MM.1S (cell line): ENCODE data around the gene CNTNAP2.
"Not testable (repeated sequence)": the region's sequence is repeated elsewhere in the genome, so short reads cannot be mapped to it uniquely, and the experiment has no call there.

Experiments used
- DNase-seq: peaks from one replicate; pipeline ENCODE4 v3.0.0-alpha.2; 2015
- H2AFZ ChIP-seq: fragments of 300-600 bp; sonication (generic); 2 replicates; pipeline ENCODE4 v1.6.0; 2016; ENCODE audit warnings: antibody characterized with exemption, low read length
- H3F3A ChIP-seq: fragments of 300-600 bp; sonication (generic); 2 replicates; pipeline ENCODE4 v1.6.1; 2016; ENCODE audit warnings: mild to moderate bottlenecking, antibody characterized with exemption, low read length, moderate library complexity, mixed read lengths; ENCODE audit not compliant: insufficient read depth
- H3K27ac ChIP-seq: fragments of 300-600 bp; sonication (generic); 2 replicates; pipeline ENCODE4 v1.5.1; 2016; ENCODE audit warnings: mild to moderate bottlenecking, low read length
- H3K27me3 ChIP-seq: fragments of 300-600 bp; sonication (generic); replicated peaks from 2 replicates; pipeline ENCODE4 v1.6.0; 2016; ENCODE audit warnings: low read length; ENCODE audit not compliant: insufficient read depth
- H3K36me3 ChIP-seq: fragments of 300-600 bp; sonication (generic); replicated peaks from 2 replicates; pipeline ENCODE4 v1.6.1; 2016; ENCODE audit warnings: mild to moderate bottlenecking, low read length, mixed read lengths; ENCODE audit not compliant: insufficient read depth
- H3K4me1 ChIP-seq: fragments of 300-600 bp; sonication (generic); 2 replicates; pipeline ENCODE4 v1.6.1; 2016; ENCODE audit warnings: low read length, mixed read lengths
- H3K4me2 ChIP-seq: fragments of 300-600 bp; sonication (generic); 2 replicates; pipeline ENCODE4 v1.6.0; 2016; ENCODE audit warnings: low read depth, low read length
- H3K4me3 ChIP-seq: fragments of 300-600 bp; sonication (generic); 2 replicates; pipeline ENCODE4 v1.5.1; 2016; ENCODE audit warnings: low read length, mixed read lengths
- H3K79me2 ChIP-seq: fragments of 300-600 bp; sonication (generic); 2 replicates; pipeline ENCODE4 v1.6.1; 2016; ENCODE audit warnings: mixed run types, low read length, mixed read lengths
- H3K9ac ChIP-seq: fragments of 300-600 bp; sonication (generic); 2 replicates; pipeline ENCODE4 v1.6.1; 2016; ENCODE audit warnings: low read length, mixed read lengths
- H3K9me2 ChIP-seq: fragments of 300-600 bp; sonication (generic); replicated peaks from 2 replicates; pipeline ENCODE4 v1.6.1; 2016; ENCODE audit warnings: mild to moderate bottlenecking, low read length, mixed read lengths; ENCODE audit not compliant: insufficient read depth
- H3K9me3 ChIP-seq: fragments of 300-600 bp; sonication (generic); replicated peaks from 2 replicates; pipeline ENCODE4 v1.6.1; 2016; ENCODE audit warnings: mild to moderate bottlenecking, low read length, mixed read lengths; ENCODE audit not compliant: insufficient read depth
- H4K20me1 ChIP-seq: fragments of 300-600 bp; sonication (generic); 2 replicates; pipeline ENCODE4 v1.6.1; 2016; ENCODE audit warnings: mild to moderate bottlenecking, low read length, moderate library complexity, mixed read lengths; ENCODE audit not compliant: insufficient read depth
- CTCF ChIP-seq: fragments of 300-600 bp; sonication (generic); IDR thresholded peaks from 2 replicates; pipeline ENCODE4 v1.5.1; 2016; ENCODE audit warnings: antibody characterized with exemption, low read length, mixed read lengths
- EZH2 ChIP-seq: fragments of 300-600 bp; sonication (generic); optimal IDR thresholded peaks from 2 replicates; pipeline ENCODE3; 2017; ENCODE audit warnings: low read depth, mild to moderate bottlenecking, antibody characterized with exemption, low read length, mixed read lengths
- EZH2phosphoT487 ChIP-seq: fragments of 300-600 bp; sonication (generic); IDR thresholded peaks from 2 replicates; pipeline ENCODE4 v1.6.1; 2018; ENCODE audit warnings: antibody characterized with exemption, low read length

CNTNAP2 gene

DNA sequence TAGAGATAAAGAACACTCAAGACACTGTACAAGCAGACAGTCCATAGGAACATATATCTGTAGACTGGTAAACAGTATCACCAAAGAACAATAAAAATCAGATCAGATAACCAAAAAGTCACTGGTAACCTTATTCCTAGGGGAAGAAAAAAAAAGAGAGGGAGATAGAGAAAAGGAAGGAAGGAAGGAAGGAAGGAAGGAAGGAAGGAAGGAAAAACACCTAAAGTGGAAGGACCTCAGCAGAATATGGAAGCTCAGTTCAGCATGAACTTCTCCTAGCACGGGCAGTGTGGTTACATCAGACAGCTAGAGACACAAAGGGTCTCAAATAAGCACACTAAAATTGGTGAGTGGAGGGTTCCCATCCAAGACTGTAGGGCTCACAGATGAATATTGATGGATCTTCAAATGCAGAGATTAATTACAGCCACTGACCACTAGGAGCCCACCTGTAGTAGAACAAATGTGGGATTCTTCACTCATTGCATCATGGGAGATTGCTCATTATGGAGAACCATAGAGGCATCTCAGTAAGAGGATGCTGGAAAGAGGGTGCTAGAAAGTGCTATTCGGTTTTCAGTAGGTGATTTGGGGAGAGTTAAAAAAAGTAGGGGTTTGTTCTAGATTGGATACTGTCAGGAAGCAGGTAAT, 2180.5 kb downstream of the CNTNAP2 start:
- H3K36me3 ChIP-seq = no peaks in the 10 kb centered on the region
- no peak overlapping the region for H3K9ac ChIP-seq
- H4K20me1 ChIP-seq = no peaks in the 10 kb centered on the region
- H3K79me2 ChIP-seq = no peaks in the 10 kb centered on the region
- no peaks in the 10 kb centered on the region for H3K27me3 ChIP-seq
- no peak for DNase-seq
- H3F3A ChIP-seq = no peaks in the 10 kb centered on the region
- H3K9me3 ChIP-seq = no peaks in the 10 kb centered on the region
- no peak overlapping the region for H3K4me3 ChIP-seq
- no peak overlapping the region for H2AFZ ChIP-seq
- no peaks in the 10 kb centered on the region for H3K9me2 ChIP-seq
- no peaks in the 10 kb centered on the region for H3K4me1 ChIP-seq
- no peak overlapping the region for H3K4me2 ChIP-seq
- no peak overlapping the region for H3K27ac ChIP-seq
- TF ChIP-seq CTCF (peak; percentile 29), EZH2phosphoT487 (no peak), EZH2 (no peak)

DNA sequence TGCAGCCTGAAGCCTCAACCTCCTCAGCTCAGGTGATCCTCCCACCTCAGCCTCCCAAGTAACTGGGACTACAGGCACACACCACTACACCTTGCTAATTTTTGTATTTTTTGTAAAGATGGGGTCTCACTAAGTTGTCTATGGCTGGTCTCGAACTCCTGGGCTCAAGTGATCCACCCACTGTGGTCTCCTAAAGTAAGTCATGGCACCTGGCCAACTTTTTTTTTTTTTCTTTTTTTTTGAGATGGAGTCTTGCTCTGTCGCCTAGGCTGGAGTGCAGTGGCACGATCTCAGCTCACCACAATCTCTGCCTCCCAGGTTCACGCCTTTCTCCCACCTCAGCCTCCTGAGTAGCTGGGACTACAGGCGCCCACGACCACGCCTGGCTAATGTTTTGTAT, 2182.2 kb downstream of the CNTNAP2 start:
- H3F3A ChIP-seq, H3K9ac ChIP-seq, H3K79me2 ChIP-seq, H3K4me1 ChIP-seq, H2AFZ ChIP-seq, H3K4me3 ChIP-seq, H3K27me3 ChIP-seq, H3K36me3 ChIP-seq, H4K20me1 ChIP-seq, H3K9me2 ChIP-seq, H3K27ac ChIP-seq, DNase-seq, H3K9me3 ChIP-seq, H3K4me2 ChIP-seq: not testable (repeated sequence)

DNA sequence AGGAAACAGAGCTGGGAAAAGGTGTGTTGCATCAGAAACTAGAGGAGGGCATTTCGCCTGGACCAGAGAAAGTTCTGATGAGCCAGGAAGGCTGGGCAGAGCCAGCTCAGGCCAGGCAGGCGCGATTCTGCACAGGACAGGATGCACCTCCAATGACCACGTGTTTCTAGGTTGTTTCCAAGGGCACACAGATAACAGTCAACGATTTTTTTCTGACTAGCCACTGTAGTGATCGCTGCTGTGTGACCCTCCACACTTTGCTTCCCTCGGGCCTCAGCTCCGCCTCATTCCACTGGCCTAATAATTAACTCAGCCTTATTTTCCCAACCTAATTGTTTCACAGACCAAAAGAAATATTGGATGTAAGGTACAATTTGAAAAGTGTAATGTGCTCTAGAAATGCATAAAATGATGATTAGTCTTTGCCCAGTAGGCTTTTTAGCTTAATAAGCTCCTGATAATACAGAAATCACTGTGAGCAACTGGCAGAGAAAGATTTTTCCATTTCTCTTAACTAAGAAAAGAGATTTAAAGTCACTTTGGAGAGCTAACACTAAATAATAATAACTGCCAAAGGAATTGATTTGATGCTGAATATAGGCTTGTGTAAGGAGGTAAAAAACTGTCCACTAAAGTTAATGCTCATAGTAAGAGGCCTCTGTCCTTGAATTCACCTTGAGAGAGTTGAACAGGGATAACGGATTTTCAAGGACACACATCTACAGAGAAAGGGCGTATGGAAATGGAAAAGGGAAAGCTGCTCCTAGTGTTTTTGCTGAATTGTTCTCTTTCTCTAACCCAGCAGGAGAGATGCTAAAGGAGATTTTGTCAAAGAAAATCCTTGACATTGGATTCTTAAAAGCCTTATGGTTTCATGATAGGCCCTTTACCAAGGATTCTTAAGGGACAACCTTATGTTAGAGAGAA, 2183.0 kb downstream of the CNTNAP2 start:
- TF ChIP-seq EZH2phosphoT487 (no peak), EZH2 (no peak), CTCF (no peak)
- Histone ChIP-seq H3K4me1 (peaks cover 16% of the 10 kb centered on the region), H4K20me1 (no peaks in the 10 kb centered on the region), H3K27ac (no peak overlapping the region), H3K27me3 (no peaks in the 10 kb centered on the region), H3K9ac (no peak overlapping the region), H3K4me3 (no peak overlapping the region), H3K9me3 (no peaks in the 10 kb centered on the region), H3K79me2 (no peaks in the 10 kb centered on the region), H3K9me2 (no peaks in the 10 kb centered on the region), H2AFZ (no peak overlapping the region), H3K36me3 (no peaks in the 10 kb centered on the region), H3F3A (peaks cover 8% of the 10 kb centered on the region), H3K4me2 (no peak overlapping the region)
- no peak for DNase-seq

DNA sequence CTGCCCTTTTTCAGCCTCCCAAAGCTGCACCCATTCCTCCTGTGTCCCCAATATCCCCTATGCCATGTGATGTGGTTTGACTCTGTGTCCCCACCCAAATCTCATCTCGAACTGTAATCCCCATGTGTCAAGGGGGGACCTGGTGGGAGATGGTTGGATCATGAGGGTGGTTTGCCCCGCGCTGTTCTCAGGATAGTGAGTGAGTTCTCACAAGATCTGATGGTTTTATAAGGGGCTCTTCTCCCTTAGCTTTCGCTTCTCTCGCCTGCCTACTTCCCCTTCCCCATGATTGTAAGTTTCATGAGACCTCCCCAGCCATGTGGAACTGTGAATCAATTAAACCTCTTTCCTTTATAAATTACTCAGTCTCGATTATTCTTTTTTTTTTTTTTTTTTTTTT, 2185.8 kb downstream of the CNTNAP2 start:
- H3K36me3 ChIP-seq, H4K20me1 ChIP-seq, H3K4me3 ChIP-seq, H3F3A ChIP-seq, H3K9me3 ChIP-seq, H3K27ac ChIP-seq, H3K9me2 ChIP-seq, H3K9ac ChIP-seq, DNase-seq, H3K27me3 ChIP-seq, H3K79me2 ChIP-seq, H3K4me2 ChIP-seq, H2AFZ ChIP-seq: not testable (repeated sequence)
- H3K4me1 ChIP-seq = peaks cover 19% of the 10 kb centered on the region
